Measurements from ENCODE around the gene MPPED1. TPM values are rescaled to one million over a fixed set of nuclear protein-coding genes. Genes with fewer than 3 reads are reported as not detected.

Gene MPPED1
- total and polyA plus RNA-seq, 2 donors (not counting 1 experiment from before 2014, with no cell fraction given) = 0.13 TPM; not detected in 1

- no peak overlapping the region for H3K27ac Mint-ChIP-seq
Measured at GRCh38 chr22:43400449-43400848, 11.4 kb upstream of the MPPED1 start.

DNA sequence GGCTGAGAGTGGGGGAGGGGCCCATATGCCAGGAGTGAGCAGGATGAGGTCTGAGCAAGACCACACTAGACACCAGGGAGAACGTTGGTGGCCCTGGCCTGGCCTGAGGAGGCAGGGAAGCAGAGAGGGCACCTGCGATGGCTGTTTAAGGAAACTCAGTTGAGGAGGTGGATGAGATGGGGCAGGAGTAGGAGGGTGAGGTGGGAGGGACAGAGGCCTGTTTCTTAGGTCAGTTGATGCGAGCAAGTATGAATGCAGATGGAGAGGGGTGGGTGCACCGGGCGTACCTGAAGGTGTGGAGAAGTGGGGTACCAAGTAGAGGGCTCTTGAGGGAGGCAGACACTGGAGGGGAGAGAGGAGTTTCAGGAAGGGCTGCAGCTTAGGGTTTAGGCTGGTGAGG is 10.6 kb upstream of the MPPED1 start:
- CTCF ChIA-PET = no interaction called here
- WGBS (ENCODE audit: insufficient coverage) = 88% methylated on average over 5 of the region's 5 CpGs

More at GRCh38 chr22:43400449-43400848, 11.4 kb upstream of the MPPED1 start:
- H3K9ac ChIP-seq (ENCODE audit: low read length) = no peak overlapping the region
- peaks cover 0 to 16% (median 0%) of the 10 kb centered on the region in 3 donors for H3K9me3 ChIP-seq (ENCODE audit: control extremely low read depth in 1 of 3, control insufficient read depth in 2 of 3, insufficient read depth in 1 of 3, low read length in 2 of 3)
- H3K4me2 ChIP-seq (replicated peaks; ENCODE audit: low read depth, low read length, poor library complexity, severe bottlenecking) = no peak overlapping the region
- H3K4me3 ChIP-seq (ENCODE audit: control extremely low read depth in 1 of 5, extremely low read depth in 1 of 5, insufficient read depth in 1 of 5, low read depth in 2 of 5, low read length in 4 of 5) = no peak overlapping the region
- peaks cover 0 to 3% (median 0%) of the 10 kb centered on the region in 4 experiments for H3K27me3 ChIP-seq (replicated peaks in 1 of 4; ENCODE audit: control extremely low read depth in 1 of 4, control insufficient read depth in 3 of 4, insufficient read depth in 4 of 4, low read length in 3 of 4)
- CTCF ChIA-PET = no interaction called here
- no peak overlapping the region for H3K27ac ChIP-seq (ENCODE audit: low read length in 2 of 2)
- TF ChIP-seq, protein P1, sequence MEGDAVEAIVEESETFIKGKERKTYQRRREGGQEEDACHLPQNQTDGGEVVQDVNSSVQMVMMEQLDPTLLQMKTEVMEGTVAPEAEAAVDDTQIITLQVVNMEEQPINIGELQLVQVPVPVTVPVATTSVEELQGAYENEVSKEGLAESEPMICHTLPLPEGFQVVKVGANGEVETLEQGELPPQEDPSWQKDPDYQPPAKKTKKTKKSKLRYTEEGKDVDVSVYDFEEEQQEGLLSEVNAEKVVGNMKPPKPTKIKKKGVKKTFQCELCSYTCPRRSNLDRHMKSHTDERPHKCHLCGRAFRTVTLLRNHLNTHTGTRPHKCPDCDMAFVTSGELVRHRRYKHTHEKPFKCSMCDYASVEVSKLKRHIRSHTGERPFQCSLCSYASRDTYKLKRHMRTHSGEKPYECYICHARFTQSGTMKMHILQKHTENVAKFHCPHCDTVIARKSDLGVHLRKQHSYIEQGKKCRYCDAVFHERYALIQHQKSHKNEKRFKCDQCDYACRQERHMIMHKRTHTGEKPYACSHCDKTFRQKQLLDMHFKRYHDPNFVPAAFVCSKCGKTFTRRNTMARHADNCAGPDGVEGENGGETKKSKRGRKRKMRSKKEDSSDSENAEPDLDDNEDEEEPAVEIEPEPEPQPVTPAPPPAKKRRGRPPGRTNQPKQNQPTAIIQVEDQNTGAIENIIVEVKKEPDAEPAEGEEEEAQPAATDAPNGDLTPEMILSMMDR (IDR thresholded peaks at IDR 0.05) = no peak
- TF ChIP-seq EZH2 (IDR thresholded peaks at IDR 0.05; ENCODE audit: borderline replicate concordance, insufficient read depth, low read depth, low read length, poor library complexity, severe bottlenecking) = no peak
- 84% methylated on average over 11 of the region's 14 CpGs for WGBS (ENCODE audit: insufficient coverage)
- intact Hi-C loops (cut with micrococcal nuclease) = no loop called here
- peaks cover 2% of the 10 kb centered on the region for H3K9me3 Mint-ChIP-seq (ENCODE audit: insufficient read depth)
- H2AFZ ChIP-seq (ENCODE audit: insufficient read depth, low read depth, low read length, poor library complexity, severe bottlenecking) = no peak overlapping the region
- DNase-seq (no peak), ATAC-seq (ENCODE audit: low read depth) (no peak)
- H3K4me1 ChIP-seq (ENCODE audit: control insufficient read depth in 2 of 2, insufficient read depth in 2 of 2, low read length in 2 of 2) = no peaks in the 10 kb centered on the region
- H3K4me1 Mint-ChIP-seq = no peaks in the 10 kb centered on the region
- H4K20me1 ChIP-seq (ENCODE audit: control insufficient read depth, insufficient read depth, low read length, poor library complexity, severe bottlenecking) = no peaks in the 10 kb centered on the region
- no peaks in the 10 kb centered on the region for H3K36me3 ChIP-seq (replicated peaks in 1 of 2; ENCODE audit: control extremely low read depth in 1 of 2, control insufficient read depth in 1 of 2, extremely low read depth in 1 of 2, insufficient read depth in 2 of 2, low read length in 1 of 2)
- POLR2A ChIA-PET = no interaction called here
- H3K79me2 ChIP-seq (ENCODE audit: control insufficient read depth, insufficient read depth, low read length) = no peaks in the 10 kb centered on the region
- H3K4me3 Mint-ChIP-seq = no peak overlapping the region
- peaks cover 25% of the 10 kb centered on the region for H3K27me3 Mint-ChIP-seq

More for the DNA sequence above, 10.6 kb upstream of the MPPED1 start:
- intact Hi-C loops (cut with micrococcal nuclease) = no loop called here
- Histone ChIP-seq H4K20me1 (ENCODE audit: control insufficient read depth, insufficient read depth, low read length, poor library complexity, severe bottlenecking) (no peaks in the 10 kb centered on the region), H3K9ac (ENCODE audit: low read length) (no peak overlapping the region), H3K4me3 (ENCODE audit: control extremely low read depth in 1 of 5, extremely low read depth in 1 of 5, insufficient read depth in 1 of 5, low read depth in 2 of 5, low read length in 4 of 5) (no peak overlapping the region), H3K36me3 (replicated peaks in 1 of 2; ENCODE audit: control extremely low read depth in 1 of 2, control insufficient read depth in 1 of 2, extremely low read depth in 1 of 2, insufficient read depth in 2 of 2, low read length in 1 of 2) (no peaks in the 10 kb centered on the region), H3K27ac (ENCODE audit: low read length in 2 of 2) (no peak overlapping the region), H3K79me2 (ENCODE audit: control insufficient read depth, insufficient read depth, low read length) (no peaks in the 10 kb centered on the region), H3K4me1 (ENCODE audit: control insufficient read depth in 2 of 2, insufficient read depth in 2 of 2, low read length in 2 of 2) (no peaks in the 10 kb centered on the region), H3K9me3 (ENCODE audit: control extremely low read depth in 1 of 3, control insufficient read depth in 2 of 3, insufficient read depth in 1 of 3, low read length in 2 of 3) (peaks cover 0 to 16% (median 0%) of the 10 kb centered on the region in 3 donors), H2AFZ (ENCODE audit: insufficient read depth, low read depth, low read length, poor library complexity, severe bottlenecking) (no peak overlapping the region), H3K27me3 (replicated peaks in 1 of 4; ENCODE audit: control extremely low read depth in 1 of 4, control insufficient read depth in 3 of 4, insufficient read depth in 4 of 4, low read length in 3 of 4) (peaks cover 0 to 3% (median 0%) of the 10 kb centered on the region in 4 experiments), H3K4me2 (replicated peaks; ENCODE audit: low read depth, low read length, poor library complexity, severe bottlenecking) (no peak overlapping the region)
- Mint-ChIP-seq H3K4me3 (no peak overlapping the region), H3K9me3 (ENCODE audit: insufficient read depth) (peaks cover 2% of the 10 kb centered on the region), H3K27ac (no peak overlapping the region), H3K4me1 (no peaks in the 10 kb centered on the region), H3K27me3 (peaks cover 27% of the 10 kb centered on the region)
- ATAC-seq (ENCODE audit: low read depth) (no peak), DNase-seq (no peak)
- no peak for TF ChIP-seq EZH2 (IDR thresholded peaks at IDR 0.05; ENCODE audit: borderline replicate concordance, insufficient read depth, low read depth, low read length, poor library complexity, severe bottlenecking)
- TF ChIP-seq, protein P1 (IDR thresholded peaks at IDR 0.05) = no peak
- POLR2A ChIA-PET = no interaction called here

All from B cell (primary cell).